Activated CD8-positive, alpha-beta memory T cell treated with anti-CD3 and anti-CD28 coated beads, Interleukin-2, amount 50 U/mL, for 24 hours (primary cell): ENCODE results near the gene CD58.

Source experiments
- DNase-seq: peaks from one replicate; pipeline ENCODE4 v3.0.0-alpha.2; 2020; ENCODE audit errors: extremely low read depth

The CD58 gene

GRCh38 chr1:116510361-116510760, 60.5 kb downstream of the CD58 start:
- no peak for DNase-seq

- DNase-seq: no peak
Observed at GRCh38 chr1:116508984-116509980, 61.5 kb downstream of the CD58 start.

GRCh38 chr1:116508085-116508983, 62.5 kb downstream of the CD58 start:
- no peak for DNase-seq

- DNase-seq: no peak
Observed at GRCh38 chr1:116507631-116508030, 63.2 kb downstream of the CD58 start.

- no peak for DNase-seq
Observed at GRCh38 chr1:116506132-116507004, 64.5 kb downstream of the CD58 start.

- peak; percentile 59 for DNase-seq
Observed at GRCh38 chr1:116504308-116505156, 66.3 kb downstream of the CD58 start.

GRCh38 chr1:116503546-116504307, 67.1 kb downstream of the CD58 start:
- DNase-seq: no peak

- no peak for DNase-seq
Observed at GRCh38 chr1:116502671-116503314, 68.0 kb downstream of the CD58 start.

- DNase-seq: no peak
Observed at GRCh38 chr1:116501870-116502244, 69.0 kb downstream of the CD58 start.

GRCh38 chr1:116501125-116501869, 69.5 kb downstream of the CD58 start:
- DNase-seq: no peak

- DNase-seq: no peak
Observed at GRCh38 chr1:116498789-116499628, 71.8 kb downstream of the CD58 start.

- DNase-seq: no peak
Observed at GRCh38 chr1:116497656-116498055, 73.2 kb downstream of the CD58 start.

- no peak for DNase-seq
Observed at GRCh38 chr1:116496898-116497297, 73.9 kb downstream of the CD58 start.

- no peak for DNase-seq
Observed at GRCh38 chr1:116496380-116496779, 74.4 kb downstream of the CD58 start.

GRCh38 chr1:116495535-116495934, 75.3 kb downstream of the CD58 start:
- no peak for DNase-seq

GRCh38 chr1:116494745-116495144, 76.1 kb downstream of the CD58 start:
- DNase-seq: no peak

GRCh38 chr1:116494353-116494692, 76.5 kb downstream of the CD58 start:
- DNase-seq: no peak
